ENCODE data around the gene TP53INP2. TPM values are rescaled to one million over a fixed set of nuclear protein-coding genes. Genes with fewer than 3 reads are reported as not detected.

The TP53INP2 gene
- total and polyA plus RNA-seq, 2 donors (not counting 1 experiment from before 2014, with no cell fraction given), result 7.7 to 14.7 TPM

DNA sequence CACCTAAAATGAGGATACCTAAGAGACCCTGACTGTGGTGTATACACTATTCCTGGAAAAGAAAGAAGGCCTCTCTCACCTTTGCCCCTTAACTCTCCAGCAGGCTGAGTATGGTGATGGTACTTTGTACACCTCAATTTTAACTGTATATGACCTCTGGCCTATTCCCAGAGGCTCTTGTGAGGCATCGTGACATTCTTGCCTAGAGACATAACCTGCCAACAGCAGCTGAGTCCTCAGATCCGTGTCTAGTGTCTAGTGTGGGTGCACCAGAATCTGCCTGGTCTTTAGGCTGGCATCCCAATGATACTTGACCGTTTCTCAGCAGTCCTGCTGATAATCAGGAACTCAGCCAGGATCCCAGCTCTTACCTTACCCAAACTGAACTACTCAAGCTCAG is 20.0 kb downstream of the TP53INP2 start:
- intact Hi-C loops (cut with micrococcal nuclease), result no loop called here
- POLR2A ChIA-PET, result no interaction called here
- CTCF ChIA-PET, result interaction anchor here (0.7 kb wide), 1 partner anchor 19 kb away, joined by 4 read pairs; no protein-coding TSS in a partner anchor
- H4K20me1 ChIP-seq (ENCODE audit: control insufficient read depth, insufficient read depth, low read length, poor library complexity, severe bottlenecking), result no peaks in the 10 kb centered on the region
- H3K9ac ChIP-seq (ENCODE audit: low read length), result no peak overlapping the region
- no peak overlapping the region for H3K4me2 ChIP-seq (replicated peaks; ENCODE audit: low read depth, low read length, poor library complexity, severe bottlenecking)
- H2AFZ ChIP-seq (ENCODE audit: insufficient read depth, low read depth, low read length, poor library complexity, severe bottlenecking), result no peak overlapping the region
- H3K36me3 ChIP-seq (replicated peaks in 1 of 2; ENCODE audit: control extremely low read depth in 1 of 2, control insufficient read depth in 1 of 2, extremely low read depth in 1 of 2, insufficient read depth in 2 of 2, low read length in 1 of 2), result peaks cover 5 to 45% of the 10 kb centered on the region in 2 experiments
- ATAC-seq (ENCODE audit: low read depth) (no peak), DNase-seq (no peak)
- H3K4me1 Mint-ChIP-seq, result peaks cover 13% of the 10 kb centered on the region
- H3K27me3 ChIP-seq (replicated peaks in 1 of 4; ENCODE audit: control extremely low read depth in 1 of 4, control insufficient read depth in 3 of 4, insufficient read depth in 4 of 4, low read length in 3 of 4), result no peaks in the 10 kb centered on the region
- no peaks in the 10 kb centered on the region for H3K79me2 ChIP-seq (ENCODE audit: control insufficient read depth, insufficient read depth, low read length)
- H3K27me3 Mint-ChIP-seq, result no peaks in the 10 kb centered on the region
- H3K27ac ChIP-seq (ENCODE audit: low read length in 2 of 2), result no peak overlapping the region
- H3K9me3 Mint-ChIP-seq (ENCODE audit: insufficient read depth), result no peaks in the 10 kb centered on the region
- WGBS (ENCODE audit: insufficient coverage), result 100% methylated on average over 3 of the region's 3 CpGs
- no peak overlapping the region for H3K4me3 ChIP-seq (ENCODE audit: control extremely low read depth in 1 of 5, extremely low read depth in 1 of 5, insufficient read depth in 1 of 5, low read depth in 2 of 5, low read length in 4 of 5)
- H3K27ac Mint-ChIP-seq, result no peak overlapping the region
- TF ChIP-seq, protein P1, sequence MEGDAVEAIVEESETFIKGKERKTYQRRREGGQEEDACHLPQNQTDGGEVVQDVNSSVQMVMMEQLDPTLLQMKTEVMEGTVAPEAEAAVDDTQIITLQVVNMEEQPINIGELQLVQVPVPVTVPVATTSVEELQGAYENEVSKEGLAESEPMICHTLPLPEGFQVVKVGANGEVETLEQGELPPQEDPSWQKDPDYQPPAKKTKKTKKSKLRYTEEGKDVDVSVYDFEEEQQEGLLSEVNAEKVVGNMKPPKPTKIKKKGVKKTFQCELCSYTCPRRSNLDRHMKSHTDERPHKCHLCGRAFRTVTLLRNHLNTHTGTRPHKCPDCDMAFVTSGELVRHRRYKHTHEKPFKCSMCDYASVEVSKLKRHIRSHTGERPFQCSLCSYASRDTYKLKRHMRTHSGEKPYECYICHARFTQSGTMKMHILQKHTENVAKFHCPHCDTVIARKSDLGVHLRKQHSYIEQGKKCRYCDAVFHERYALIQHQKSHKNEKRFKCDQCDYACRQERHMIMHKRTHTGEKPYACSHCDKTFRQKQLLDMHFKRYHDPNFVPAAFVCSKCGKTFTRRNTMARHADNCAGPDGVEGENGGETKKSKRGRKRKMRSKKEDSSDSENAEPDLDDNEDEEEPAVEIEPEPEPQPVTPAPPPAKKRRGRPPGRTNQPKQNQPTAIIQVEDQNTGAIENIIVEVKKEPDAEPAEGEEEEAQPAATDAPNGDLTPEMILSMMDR (IDR thresholded peaks at IDR 0.05), result no peak
- TF ChIP-seq EZH2 (IDR thresholded peaks at IDR 0.05; ENCODE audit: borderline replicate concordance, insufficient read depth, low read depth, low read length, poor library complexity, severe bottlenecking), result no peak
- peaks cover 0 to 5% of the 10 kb centered on the region in 2 donors for H3K4me1 ChIP-seq (ENCODE audit: control insufficient read depth in 2 of 2, insufficient read depth in 2 of 2, low read length in 2 of 2)
- H3K9me3 ChIP-seq (ENCODE audit: control extremely low read depth in 1 of 3, control insufficient read depth in 2 of 3, insufficient read depth in 1 of 3, low read length in 2 of 3), result no peaks in the 10 kb centered on the region
- no peak overlapping the region for H3K4me3 Mint-ChIP-seq

DNA sequence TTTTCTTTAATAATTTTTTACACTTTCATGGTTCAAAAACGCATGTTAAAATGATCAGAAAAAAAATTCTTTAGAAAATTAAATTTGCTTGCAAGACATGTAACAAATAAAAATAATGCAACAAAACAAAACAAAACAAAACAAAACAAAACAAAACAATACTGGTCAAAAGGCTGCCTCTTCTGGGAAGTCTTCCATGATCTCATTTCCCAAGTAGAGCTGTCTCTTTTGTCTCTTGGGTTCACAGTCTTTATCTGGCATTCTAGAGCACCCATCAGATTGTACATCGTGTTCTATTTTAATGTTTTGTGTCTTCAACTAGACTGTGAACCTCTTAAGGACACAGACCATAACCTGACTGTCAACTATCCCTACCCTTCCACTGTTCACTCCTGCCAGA is 25.3 kb downstream of the TP53INP2 start:
- Histone ChIP-seq H3K9me3 (ENCODE audit: control extremely low read depth in 1 of 3, control insufficient read depth in 2 of 3, insufficient read depth in 1 of 3, low read length in 2 of 3) (no peaks in the 10 kb centered on the region), H3K79me2 (ENCODE audit: control insufficient read depth, insufficient read depth, low read length) (no peaks in the 10 kb centered on the region), H4K20me1 (ENCODE audit: control insufficient read depth, insufficient read depth, low read length, poor library complexity, severe bottlenecking) (no peaks in the 10 kb centered on the region), H3K27ac (ENCODE audit: low read length in 2 of 2) (no peak overlapping the region), H3K4me2 (replicated peaks; ENCODE audit: low read depth, low read length, poor library complexity, severe bottlenecking) (no peak overlapping the region), H3K27me3 (replicated peaks in 1 of 4; ENCODE audit: control extremely low read depth in 1 of 4, control insufficient read depth in 3 of 4, insufficient read depth in 4 of 4, low read length in 3 of 4) (no peaks in the 10 kb centered on the region), H3K4me1 (ENCODE audit: control insufficient read depth in 2 of 2, insufficient read depth in 2 of 2, low read length in 2 of 2) (no peaks in the 10 kb centered on the region), H3K36me3 (replicated peaks in 1 of 2; ENCODE audit: control extremely low read depth in 1 of 2, control insufficient read depth in 1 of 2, extremely low read depth in 1 of 2, insufficient read depth in 2 of 2, low read length in 1 of 2) (peaks cover 2 to 40% of the 10 kb centered on the region in 2 experiments), H3K4me3 (ENCODE audit: control extremely low read depth in 1 of 5, extremely low read depth in 1 of 5, insufficient read depth in 1 of 5, low read depth in 2 of 5, low read length in 4 of 5) (no peak overlapping the region), H2AFZ (ENCODE audit: insufficient read depth, low read depth, low read length, poor library complexity, severe bottlenecking) (no peak overlapping the region), H3K9ac (ENCODE audit: low read length) (no peak overlapping the region)
- ATAC-seq (ENCODE audit: low read depth) (no peak), DNase-seq (no peak)
- intact Hi-C loops (cut with micrococcal nuclease), result no loop called here
- POLR2A ChIA-PET, result interaction anchor here (0.6 kb wide), 1 partner anchor 9 kb away, joined by 12 read pairs; no protein-coding TSS in a partner anchor
- Mint-ChIP-seq H3K27me3 (no peaks in the 10 kb centered on the region), H3K4me3 (no peak overlapping the region), H3K9me3 (ENCODE audit: insufficient read depth) (no peaks in the 10 kb centered on the region), H3K27ac (no peak overlapping the region), H3K4me1 (no peaks in the 10 kb centered on the region)
- 100% methylated on average over 1 of the region's 2 CpGs for WGBS (ENCODE audit: insufficient coverage)
- TF ChIP-seq, protein P1 (IDR thresholded peaks at IDR 0.05), result no peak
- no peak for TF ChIP-seq EZH2 (IDR thresholded peaks at IDR 0.05; ENCODE audit: borderline replicate concordance, insufficient read depth, low read depth, low read length, poor library complexity, severe bottlenecking)
- CTCF ChIA-PET, result interaction anchor here (1.0 to 1.3 kb wide), 2 partner anchors 40 to 417 kb away, joined by 4 to 8 read pairs; no protein-coding TSS in a partner anchor
